ENCODE measurements around the gene FBXO47. TPM values are rescaled to one million over a fixed set of nuclear protein-coding genes. Genes with fewer than 3 reads are reported as not detected.

FBXO47 gene
- not detected for polyA plus RNA-seq (ENCODE audit: low read depth in 6 of 6)

DNA sequence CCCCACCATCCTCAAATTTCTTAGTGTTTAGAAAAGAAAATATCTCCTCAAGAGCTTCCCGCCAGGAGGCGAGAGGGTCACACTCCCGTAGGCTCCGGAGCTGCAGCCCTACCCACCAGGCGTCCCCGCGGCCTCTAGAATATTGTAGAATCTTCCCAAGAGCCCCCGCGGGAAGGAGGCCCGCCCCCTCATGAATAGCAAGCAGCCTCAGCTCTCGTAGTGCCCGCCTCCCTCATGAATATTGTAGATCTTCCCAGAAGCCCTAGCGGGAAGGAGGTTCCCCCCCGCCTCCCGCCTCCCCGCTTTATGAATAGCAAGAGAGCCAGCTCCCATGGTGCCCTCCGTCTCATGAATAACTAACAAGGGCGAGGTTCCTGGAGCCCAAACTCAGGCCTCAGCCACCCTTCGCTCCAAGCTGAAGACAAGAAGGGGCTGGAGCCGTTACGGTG lies at the start of gene FBXO47:
Gene FBXO47, minus strand, starts transcription at position 114 of the 449 bp plus-strand sequence. CDS start 4,378 bp downstream, outside the sequence.
- Mint-ChIP-seq H3K27ac (peak within 1 kb of the TSS; percentile 49 to 88 (median 82)), H3K9me3 (no peaks in the 10 kb centered on the region), H3K4me1 (peaks cover 5 to 11% (median 9%) of the 10 kb centered on the region in 3 donors), H3K36me3 (no peaks in the 10 kb centered on the region), H3K27me3 (peaks cover 0 to 4% (median 0%) of the 10 kb centered on the region in 3 donors), H3K4me3 (peak within 1 kb of the TSS; percentile 69 to 92 (median 86))
- ATAC-seq (ENCODE audit: low read depth in 2 of 2) (peak; percentile 98), DNase-seq (peak; percentile 75)

- Mint-ChIP-seq H3K27ac (no peak overlapping the region), H3K9me3 (no peaks in the 10 kb centered on the region), H3K4me3 (no peak overlapping the region), H3K27me3 (no peaks in the 10 kb centered on the region), H3K36me3 (no peaks in the 10 kb centered on the region), H3K4me1 (peaks cover 0 to 15% (median 13%) of the 10 kb centered on the region in 3 donors)
- no peak for DNase-seq
- ATAC-seq (ENCODE audit: low read depth in 2 of 2): no peak
Measured at GRCh38 chr17:39016193-39017153, 49.3 kb upstream of the FBXO47 start.

GRCh38 chr17:39015546-39015935 lies 48.3 kb upstream of the FBXO47 start:
- Mint-ChIP-seq H3K27me3 (no peaks in the 10 kb centered on the region), H3K27ac (peak overlapping the region in 1 of 6 donors; percentile 37), H3K4me3 (no peak overlapping the region), H3K36me3 (no peaks in the 10 kb centered on the region), H3K4me1 (peaks cover 0 to 15% (median 13%) of the 10 kb centered on the region in 3 donors), H3K9me3 (no peaks in the 10 kb centered on the region)
- no peak for DNase-seq
- no peak for ATAC-seq (ENCODE audit: low read depth in 2 of 2)

DNA sequence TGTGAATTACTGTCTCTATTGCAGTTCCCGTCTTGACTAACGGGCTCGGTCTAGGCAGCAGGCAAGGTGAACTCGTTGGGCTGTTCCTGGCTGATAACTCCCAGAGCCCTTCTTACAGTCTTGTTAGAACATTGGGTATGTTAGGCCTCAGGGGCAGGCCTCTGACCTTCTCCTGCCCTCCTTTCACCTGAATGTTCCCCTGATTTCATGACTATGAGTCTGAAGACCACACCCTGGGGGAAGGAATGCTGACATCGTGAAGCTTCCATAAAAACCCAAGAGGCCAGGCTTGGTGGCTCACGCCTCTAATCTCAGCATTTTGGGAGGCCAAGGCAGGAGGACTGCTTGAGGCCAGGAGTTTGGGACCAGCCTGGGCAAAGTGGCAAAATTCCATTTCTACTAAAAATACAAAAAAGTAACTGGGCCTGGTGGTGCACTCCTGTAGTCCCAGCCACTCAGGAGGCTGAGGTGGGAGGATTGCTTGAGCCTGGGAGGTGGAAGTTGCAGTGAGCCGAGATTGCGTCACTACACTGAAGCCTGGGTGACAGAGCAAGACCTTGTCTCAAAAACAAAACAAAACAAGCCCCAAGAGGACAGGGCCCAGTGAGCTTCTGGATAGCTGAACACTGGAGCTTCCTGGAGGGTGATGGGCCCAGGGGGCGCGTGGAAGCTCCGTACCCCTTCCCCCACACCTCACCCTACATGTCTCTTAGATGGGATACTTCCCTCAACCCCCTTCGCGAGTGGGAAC lies 47.8 kb upstream of the FBXO47 start:
- DNase-seq (no peak), ATAC-seq (ENCODE audit: low read depth in 2 of 2) (no peak)
- Mint-ChIP-seq H3K27ac (peak overlapping the region in 1 of 6 donors; percentile 39), H3K27me3 (peaks cover 0 to 1% (median 0%) of the 10 kb centered on the region in 3 donors), H3K9me3 (no peaks in the 10 kb centered on the region), H3K36me3 (no peaks in the 10 kb centered on the region), H3K4me3 (no peak overlapping the region), H3K4me1 (peaks cover 0 to 15% (median 13%) of the 10 kb centered on the region in 3 donors)

GRCh38 chr17:39014044-39014794 lies 47.0 kb upstream of the FBXO47 start:
- Mint-ChIP-seq H3K9me3 (no peaks in the 10 kb centered on the region), H3K27me3 (peaks cover 0 to 9% (median 0%) of the 10 kb centered on the region in 3 donors), H3K4me1 (peaks cover 0 to 14% (median 13%) of the 10 kb centered on the region in 3 donors), H3K27ac (peak overlapping the region in 1 of 6 donors; percentile 39), H3K36me3 (no peaks in the 10 kb centered on the region), H3K4me3 (no peak overlapping the region)
- DNase-seq: no peak
- ATAC-seq (ENCODE audit: low read depth in 2 of 2): no peak

DNA sequence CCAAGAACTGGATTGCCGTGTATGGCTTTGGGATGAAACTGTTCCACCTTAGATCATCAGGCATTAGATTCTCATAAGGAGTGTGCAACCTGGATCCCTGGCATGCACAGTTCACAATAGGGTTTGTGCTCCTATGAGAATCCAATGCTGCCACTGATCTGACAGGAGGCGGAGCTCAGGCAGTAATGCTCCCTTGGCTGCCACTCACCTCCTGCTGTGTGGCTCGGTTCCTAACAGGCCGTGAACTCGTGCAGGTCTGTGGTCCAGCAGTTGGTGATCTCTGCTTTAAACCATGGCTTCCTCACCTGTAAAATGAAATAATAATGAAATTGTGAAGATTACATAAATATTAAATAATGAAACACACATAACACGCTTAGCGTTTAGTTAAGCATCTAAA lies 45.5 kb upstream of the FBXO47 start:
- Mint-ChIP-seq H3K27ac (no peak overlapping the region), H3K9me3 (peaks cover 0 to 8% (median 4%) of the 10 kb centered on the region in 7 donors), H3K4me3 (no peak overlapping the region), H3K36me3 (no peaks in the 10 kb centered on the region), H3K27me3 (peaks cover 0 to 17% (median 5%) of the 10 kb centered on the region in 3 donors), H3K4me1 (no peaks in the 10 kb centered on the region)
- no peak for ATAC-seq (ENCODE audit: low read depth in 2 of 2)
- no peak for DNase-seq

DNA sequence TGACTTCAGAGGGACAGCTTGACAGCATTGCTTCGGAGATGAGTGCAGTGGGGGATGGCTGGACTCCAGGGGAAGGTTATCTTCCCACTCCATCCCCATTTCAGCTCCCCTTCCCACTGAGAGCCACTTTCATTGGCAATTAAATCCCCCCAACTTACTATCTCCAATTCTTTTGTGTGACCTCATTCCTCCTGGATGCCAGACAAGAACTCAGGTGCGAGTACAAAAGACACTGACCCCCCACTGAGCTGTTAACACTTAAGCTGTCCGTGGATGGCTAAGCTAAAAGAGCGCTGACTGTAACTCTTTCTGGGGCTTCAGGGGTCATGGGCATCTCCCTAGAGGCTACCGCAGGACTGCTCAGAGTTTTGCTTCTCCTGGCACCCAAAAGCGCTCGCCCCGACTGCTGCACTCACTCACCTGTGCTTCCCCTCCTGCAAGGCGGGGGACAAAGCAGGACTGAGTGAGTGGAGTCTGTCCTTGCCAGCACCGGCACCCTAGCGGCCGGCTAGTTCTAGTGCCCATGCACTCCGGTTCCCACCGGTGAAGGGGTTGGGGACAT lies 44.8 kb upstream of the FBXO47 start:
- no peak for DNase-seq
- no peak for ATAC-seq (ENCODE audit: low read depth in 2 of 2)
- H3K27me3 Mint-ChIP-seq: peaks cover 0 to 17% (median 5%) of the 10 kb centered on the region in 3 donors
- no peaks in the 10 kb centered on the region for H3K4me1 Mint-ChIP-seq
- H3K27ac Mint-ChIP-seq: peak overlapping the region in 1 of 6 donors; percentile 82
- H3K36me3 Mint-ChIP-seq: no peaks in the 10 kb centered on the region
- H3K4me3 Mint-ChIP-seq: no peak overlapping the region
- peaks cover 0 to 8% (median 4%) of the 10 kb centered on the region in 7 donors for H3K9me3 Mint-ChIP-seq

DNA sequence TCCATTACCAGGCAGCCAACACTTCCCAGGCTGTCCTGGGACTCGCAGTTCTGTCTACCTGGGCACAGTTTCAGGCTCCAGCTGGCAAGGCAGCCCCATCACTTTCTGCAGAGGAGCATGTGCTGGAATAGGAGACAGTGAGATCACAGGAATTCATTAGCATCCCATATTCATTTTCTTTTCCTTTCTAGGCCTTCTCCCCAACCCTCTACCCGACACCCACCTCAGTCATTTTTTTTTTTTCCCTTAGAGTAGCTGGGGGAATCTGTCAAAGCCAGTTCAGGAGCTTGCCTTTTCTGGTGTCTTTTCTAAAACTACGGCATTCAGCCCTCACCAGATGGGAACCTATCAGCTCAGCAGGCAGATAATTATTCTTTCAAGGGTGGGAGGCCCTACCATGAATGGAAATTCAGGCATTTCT lies 42.4 kb upstream of the FBXO47 start:
- ATAC-seq (ENCODE audit: low read depth in 2 of 2): no peak
- H3K4me1 Mint-ChIP-seq: no peaks in the 10 kb centered on the region
- DNase-seq: no peak
- peaks cover 13 to 26% (median 21%) of the 10 kb centered on the region in 3 donors for H3K27me3 Mint-ChIP-seq
- no peaks in the 10 kb centered on the region for H3K36me3 Mint-ChIP-seq
- H3K4me3 Mint-ChIP-seq: no peak overlapping the region
- peak overlapping the region in 1 of 6 donors; percentile 44 for H3K27ac Mint-ChIP-seq
- peaks cover 0 to 8% (median 4%) of the 10 kb centered on the region in 7 donors for H3K9me3 Mint-ChIP-seq

GRCh38 chr17:39008633-39009032 lies 41.4 kb upstream of the FBXO47 start:
- Mint-ChIP-seq H3K36me3 (no peaks in the 10 kb centered on the region), H3K27ac (no peak overlapping the region)
- ATAC-seq (ENCODE audit: low read depth in 2 of 2): no peak

DNA sequence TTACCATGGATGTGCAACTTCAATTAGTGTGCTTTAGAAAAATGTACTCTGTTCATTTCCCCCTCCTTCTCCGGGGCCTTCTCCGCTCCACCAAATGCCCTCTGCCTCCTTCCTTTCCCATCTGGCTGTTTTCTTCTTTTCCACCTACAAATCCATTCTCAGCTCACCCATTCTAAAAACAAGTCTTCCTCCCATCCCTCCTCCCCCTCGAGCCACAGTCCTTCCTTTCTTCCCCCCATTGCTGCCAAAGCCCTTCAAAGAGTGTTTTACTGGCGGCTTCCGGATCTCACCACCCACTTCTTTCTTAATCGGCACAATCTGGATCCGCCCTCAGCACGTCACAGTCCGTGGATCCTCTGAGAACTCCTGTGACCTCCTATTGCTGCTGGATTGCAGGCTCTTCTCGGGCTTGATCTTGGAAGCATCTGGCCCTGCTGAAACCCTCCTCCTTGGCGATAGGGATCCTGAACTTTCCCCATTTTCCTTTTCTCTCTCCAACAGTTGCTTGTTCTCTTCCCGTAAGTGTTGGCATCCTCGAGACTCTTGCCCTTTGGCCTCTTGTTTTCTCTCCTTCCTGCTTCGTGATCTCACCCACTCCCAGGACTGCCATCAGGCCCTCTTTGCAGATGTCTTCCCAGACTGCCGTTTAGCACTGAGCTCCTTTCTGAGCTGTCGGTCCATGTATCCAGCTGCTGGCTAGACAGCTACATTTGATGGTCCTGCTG lies 36.0 kb upstream of the FBXO47 start:
- Mint-ChIP-seq H3K4me3 (peak overlapping the region in 6 of 8 donors; percentile 9 to 58 (median 42)), H3K36me3 (peaks cover 0 to 10% of the 10 kb centered on the region in 2 donors), H3K4me1 (peaks cover 10 to 14% (median 12%) of the 10 kb centered on the region in 3 donors), H3K9me3 (peaks cover 0 to 9% (median 6%) of the 10 kb centered on the region in 7 donors), H3K27me3 (peaks cover 36 to 55% (median 42%) of the 10 kb centered on the region in 3 donors), H3K27ac (peak overlapping the region in 3 of 6 donors; percentile 21 to 85 (median 21))
- DNase-seq (no peak), ATAC-seq (ENCODE audit: low read depth in 2 of 2) (no peak)

More at GRCh38 chr17:39008633-39009032, 41.4 kb upstream of the FBXO47 start:
- Mint-ChIP-seq H3K9me3 (peaks cover 0 to 8% (median 4%) of the 10 kb centered on the region in 7 donors), H3K4me1 (peaks cover 0 to 3% (median 0%) of the 10 kb centered on the region in 3 donors), H3K27me3 (peaks cover 22 to 35% (median 31%) of the 10 kb centered on the region in 3 donors), H3K4me3 (no peak overlapping the region)
- no peak for DNase-seq

DNA sequence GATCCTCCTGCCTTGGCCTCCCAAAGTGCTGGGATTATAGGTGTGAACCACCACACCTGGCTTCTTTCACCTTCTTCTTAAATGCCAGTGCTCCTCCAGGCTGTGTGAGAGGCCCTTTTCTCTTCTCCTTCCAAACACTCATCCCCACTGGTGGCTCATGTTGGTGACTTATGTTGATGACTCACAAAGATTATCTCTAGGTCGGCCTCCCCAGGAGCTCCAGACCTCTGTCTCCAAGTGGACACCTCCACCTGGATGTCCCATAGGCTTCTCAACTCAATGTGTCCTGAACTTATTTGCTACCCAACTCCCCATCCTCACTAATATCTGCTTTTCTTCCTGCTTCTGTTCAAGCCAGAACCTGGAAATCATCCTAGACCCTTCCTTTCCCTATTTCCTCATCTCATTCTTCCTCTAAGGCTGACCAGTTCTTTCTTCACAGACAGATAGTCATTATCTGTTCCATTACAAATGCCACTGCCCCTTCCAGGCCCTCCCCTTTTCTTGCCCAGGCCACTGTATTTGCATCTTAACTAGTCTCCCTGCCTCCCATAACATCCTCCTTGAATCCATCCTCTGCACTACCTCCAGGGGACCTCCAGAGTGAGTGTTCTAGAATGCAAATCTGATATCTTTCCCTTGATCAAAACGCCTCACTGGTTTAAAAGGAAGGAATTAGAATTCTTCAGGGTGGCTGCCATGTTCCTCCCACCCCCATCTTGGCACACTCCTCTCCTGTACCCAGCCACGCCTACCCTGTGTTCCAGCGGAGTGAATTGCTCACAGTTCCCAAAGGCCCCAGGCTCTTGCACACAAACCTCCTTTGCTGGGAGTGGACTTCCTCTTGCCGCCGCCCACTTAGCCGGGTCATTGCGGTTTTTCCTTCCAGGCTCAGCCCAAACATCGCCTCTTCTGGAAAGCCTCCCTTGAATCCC lies 34.8 kb upstream of the FBXO47 start:
- no peak for DNase-seq
- peaks cover 0 to 20% of the 10 kb centered on the region in 2 donors for H3K36me3 Mint-ChIP-seq
- no peak overlapping the region for H3K27ac Mint-ChIP-seq
- peaks cover under 1 to 21% (median 12%) of the 10 kb centered on the region in 7 donors for H3K9me3 Mint-ChIP-seq
- H3K4me3 Mint-ChIP-seq: no peak overlapping the region
- ATAC-seq (ENCODE audit: low read depth in 2 of 2): no peak
- H3K27me3 Mint-ChIP-seq: peaks cover 34 to 55% (median 42%) of the 10 kb centered on the region in 3 donors
- H3K4me1 Mint-ChIP-seq: peaks cover 10 to 14% (median 12%) of the 10 kb centered on the region in 3 donors

All from naive B cell (primary cell).